ENCODE results near the gene CNKSR2.

GRCh38 chrX:21645431-21645830, 271.2 kb downstream of the CNKSR2 start:
- TF ChIP-seq POLR2AphosphoS5 (IDR thresholded peaks at IDR 0.05; ENCODE audit: borderline replicate concordance, low read depth, low read length): no peak
- TF ChIP-seq EZH2 (IDR thresholded peaks at IDR 0.05): no peak
- TF ChIP-seq FOXP2 (optimal IDR thresholded peaks at IDR 0.05; ENCODE audit: control extremely low read depth, extremely low read length, insufficient read depth): no peak
